Adrenal gland (tissue), 5 donors: ENCODE results near the gene AFAP1L2.

ENCODE experiments used
- POLR2A ChIP-seq, 2 donors: fragments of 450-650 bp; IDR thresholded peaks; one replicate each; pipeline ENCODE4 v1.6.1; 2017; ENCODE audit warnings: antibody characterized with exemption in 2 of 2, mild to moderate bottlenecking in 2 of 2, moderate library complexity in 1 of 2
- TF ChIP-seq, protein P1 (sequence below), 6 experiments: fragments of 450-650 bp in 4 of 6; fragments of 200-600 bp in 2 of 6; sonication (generic) in 1 of 6; IDR thresholded peaks; 1 replicate in 5 of 6; 2 replicates in 1 of 6; pipeline versions ENCODE4 v1.5.1 to v1.8.0; 2016 to 2021; ENCODE audit warnings: antibody characterized with exemption in 6 of 6, mild to moderate bottlenecking in 2 of 6, moderate library complexity in 1 of 6
- donor health status: DM: no; HTN: no; CAD: no.

DNA sequence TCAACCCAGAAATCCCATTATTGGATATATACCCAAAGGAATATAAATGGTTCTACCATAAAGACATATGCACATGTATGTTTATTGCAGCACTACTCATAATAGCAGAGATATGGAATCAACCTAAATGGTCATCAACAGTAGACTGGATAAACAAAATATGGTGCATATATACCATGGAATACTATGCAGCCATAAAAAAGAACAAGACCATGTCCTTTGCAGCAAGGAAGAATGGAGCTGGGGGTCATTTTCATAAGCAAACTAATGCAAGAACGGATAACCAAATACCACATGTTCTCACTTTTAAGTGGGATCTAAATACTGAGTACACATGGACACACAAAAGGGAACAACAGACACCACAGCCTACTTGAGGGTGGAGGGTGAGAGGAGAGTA, 2.2 kb upstream of the AFAP1L2 start:
- TF ChIP-seq, protein P1, sequence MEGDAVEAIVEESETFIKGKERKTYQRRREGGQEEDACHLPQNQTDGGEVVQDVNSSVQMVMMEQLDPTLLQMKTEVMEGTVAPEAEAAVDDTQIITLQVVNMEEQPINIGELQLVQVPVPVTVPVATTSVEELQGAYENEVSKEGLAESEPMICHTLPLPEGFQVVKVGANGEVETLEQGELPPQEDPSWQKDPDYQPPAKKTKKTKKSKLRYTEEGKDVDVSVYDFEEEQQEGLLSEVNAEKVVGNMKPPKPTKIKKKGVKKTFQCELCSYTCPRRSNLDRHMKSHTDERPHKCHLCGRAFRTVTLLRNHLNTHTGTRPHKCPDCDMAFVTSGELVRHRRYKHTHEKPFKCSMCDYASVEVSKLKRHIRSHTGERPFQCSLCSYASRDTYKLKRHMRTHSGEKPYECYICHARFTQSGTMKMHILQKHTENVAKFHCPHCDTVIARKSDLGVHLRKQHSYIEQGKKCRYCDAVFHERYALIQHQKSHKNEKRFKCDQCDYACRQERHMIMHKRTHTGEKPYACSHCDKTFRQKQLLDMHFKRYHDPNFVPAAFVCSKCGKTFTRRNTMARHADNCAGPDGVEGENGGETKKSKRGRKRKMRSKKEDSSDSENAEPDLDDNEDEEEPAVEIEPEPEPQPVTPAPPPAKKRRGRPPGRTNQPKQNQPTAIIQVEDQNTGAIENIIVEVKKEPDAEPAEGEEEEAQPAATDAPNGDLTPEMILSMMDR (IDR thresholded peaks at IDR 0.05): no peak
- no peak for TF ChIP-seq POLR2A (IDR thresholded peaks at IDR 0.05)
